GM19240 (cell line): ENCODE measurements around the gene HLX.

Source experiments
- DNase-seq: peaks from one replicate; pipeline ENCODE4 v3.0.0; 2011; ENCODE audit warnings: low spot score; ENCODE audit not compliant: insufficient read length

Gene HLX

DNA sequence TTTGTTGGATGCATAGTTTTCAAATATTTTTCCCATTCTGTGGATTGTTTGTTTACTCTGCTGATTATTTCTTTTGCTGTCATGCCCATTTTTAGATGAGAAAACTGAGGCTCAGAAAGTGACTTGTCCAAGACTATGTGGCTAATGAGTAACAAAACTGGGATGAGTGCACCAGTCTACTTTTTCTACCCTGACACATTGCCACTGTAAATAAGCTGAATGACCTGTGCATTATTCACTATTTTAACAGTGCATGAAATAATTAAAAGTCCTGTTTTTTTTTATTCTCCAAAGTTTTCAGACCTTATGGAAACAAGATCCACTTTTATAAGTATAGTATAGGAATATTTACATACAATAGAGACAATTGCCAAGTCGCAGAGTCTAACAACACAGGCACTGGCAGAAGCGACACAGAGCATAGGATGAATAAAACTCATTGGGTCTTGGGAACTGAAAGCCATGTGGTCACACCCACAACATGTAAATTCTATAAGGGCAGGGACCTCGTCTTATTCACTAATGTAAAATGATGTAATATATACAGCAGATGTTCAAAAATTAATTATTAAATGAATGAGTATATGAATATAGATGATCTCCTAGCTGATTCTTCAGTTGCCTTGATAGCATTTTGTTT lies 45.2 kb downstream of the HLX start:
- no peak for DNase-seq

GRCh38 chr1:220925707-220926106 lies 46.5 kb downstream of the HLX start:
- no peak for DNase-seq

DNA sequence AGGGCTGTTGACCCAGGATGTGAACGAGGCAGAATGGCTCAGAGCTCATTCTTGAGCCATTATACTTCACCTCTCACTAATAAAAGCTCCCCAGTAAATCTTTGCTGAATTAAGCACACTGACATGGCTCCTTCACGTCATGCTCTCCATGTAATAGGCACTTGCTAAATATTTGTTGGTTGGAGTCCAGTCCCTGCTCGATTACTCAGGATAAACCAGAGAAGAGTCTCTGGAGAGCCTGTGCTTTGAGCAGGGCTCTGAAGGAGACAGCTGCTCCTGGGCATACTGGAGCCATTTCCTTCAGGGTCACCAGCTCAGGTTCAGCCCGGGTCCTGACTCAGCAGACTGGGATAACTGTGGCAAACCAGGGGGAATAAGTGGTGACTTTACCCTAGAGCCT lies 46.9 kb downstream of the HLX start:
- no peak for DNase-seq

DNA sequence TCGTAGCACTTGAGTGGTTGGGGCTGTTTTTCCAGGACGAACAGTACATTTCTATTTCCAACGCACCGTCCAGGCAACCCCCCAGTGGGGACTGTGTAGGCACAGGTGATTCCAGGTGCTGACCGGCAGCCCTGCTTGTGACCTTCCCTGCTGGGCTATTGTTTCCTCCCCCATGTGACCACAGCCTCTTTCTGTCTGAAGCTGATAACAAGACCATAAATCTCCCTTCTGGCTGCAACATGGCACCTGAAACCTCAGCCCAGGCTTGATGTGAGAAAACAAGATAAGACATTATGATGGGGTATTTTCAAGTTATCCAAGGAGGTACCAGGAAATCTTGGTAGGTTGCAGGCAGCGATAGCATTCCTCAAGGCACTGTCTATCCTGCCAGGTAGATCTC lies 48.2 kb downstream of the HLX start:
- no peak for DNase-seq

DNA sequence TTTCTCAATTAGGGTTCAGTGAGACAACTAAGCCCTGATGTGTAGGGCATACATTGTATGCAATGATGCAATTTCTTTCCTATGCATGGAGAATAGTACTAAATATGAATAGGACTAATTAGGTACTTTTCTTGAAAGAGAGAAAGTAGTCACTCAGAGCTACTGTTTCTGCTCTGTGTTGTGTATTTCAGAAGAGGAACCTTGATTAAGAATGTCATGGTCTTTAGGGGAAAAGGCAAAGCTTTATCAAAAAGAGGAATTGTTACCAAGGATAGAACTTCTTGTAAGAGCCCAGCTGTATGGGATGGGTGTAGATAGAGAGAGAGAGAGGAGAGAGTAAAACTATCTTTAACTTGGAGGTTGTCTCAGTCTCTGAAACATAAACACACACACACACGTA lies 49.1 kb downstream of the HLX start:
- DNase-seq: no peak

DNA sequence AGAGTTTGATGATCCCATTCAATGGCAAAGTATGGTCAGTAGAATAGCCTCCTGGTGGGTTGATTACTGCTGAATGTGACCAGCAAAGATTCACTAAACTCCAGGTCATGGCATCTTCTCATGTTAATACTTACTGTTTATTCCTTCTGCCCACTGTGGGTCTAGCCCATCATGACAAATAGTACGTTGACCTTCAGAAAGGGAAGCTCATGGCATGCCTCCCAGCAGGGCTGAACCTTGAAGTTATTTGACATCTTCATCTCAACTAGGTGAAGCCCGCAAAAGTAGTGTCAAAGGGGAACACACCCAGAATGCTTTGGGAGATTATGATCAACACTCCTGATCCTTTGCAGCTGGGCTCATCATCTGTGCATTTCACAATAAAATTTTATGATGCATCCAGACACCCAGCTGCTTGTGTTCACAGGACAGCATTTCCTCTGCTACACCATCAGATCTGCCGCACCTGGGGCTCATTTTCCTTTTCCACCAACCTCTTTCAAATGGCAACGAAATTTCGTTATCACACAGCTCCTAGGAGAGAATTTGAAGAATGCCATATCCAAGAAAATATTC lies 49.6 kb downstream of the HLX start:
- DNase-seq: no peak

GRCh38 chr1:220929304-220929703 lies 50.1 kb downstream of the HLX start:
- DNase-seq: no peak
